Chondrocyte (in vitro differentiated cells): ENCODE data around the gene SDCBP2. TPM values are rescaled to one million over a fixed set of nuclear protein-coding genes. Genes with fewer than 3 reads are reported as not detected.

Source experiments
- DNase-seq: peaks from one replicate; pipeline ENCODE4 v3.0.0; 2021; ENCODE audit warnings: mixed read lengths, low spot score
- H3K27ac Mint-ChIP-seq: one replicate; pipeline ENCODE4 v1.8.0; 2021; ENCODE audit warnings: mild to moderate bottlenecking, moderate library complexity, mixed read lengths; ENCODE audit not compliant: unreplicated experiment
- H3K27me3 Mint-ChIP-seq: 2 replicates; pipeline ENCODE4 v1.8.0; 2021; ENCODE audit warnings: low read depth, mixed read lengths
- H3K36me3 Mint-ChIP-seq: 2 replicates; pipeline ENCODE4 v1.8.0; 2021; ENCODE audit warnings: low read depth, mixed read lengths
- H3K4me1 Mint-ChIP-seq: 2 replicates; pipeline ENCODE4 v1.8.0; 2021; ENCODE audit warnings: low read depth, mild to moderate bottlenecking, mixed read lengths
- H3K4me3 Mint-ChIP-seq: one replicate; pipeline ENCODE4 v1.8.0; 2021; ENCODE audit warnings: mild to moderate bottlenecking, moderate library complexity, mixed read lengths; ENCODE audit not compliant: unreplicated experiment
- H3K9me3 Mint-ChIP-seq: 2 replicates; pipeline ENCODE4 v1.8.0; 2021; ENCODE audit warnings: low read depth, mixed read lengths
- CTCF ChIP-seq: fragments of 200-600 bp; sonication (generic); IDR thresholded peaks from 2 replicates; pipeline ENCODE4 v1.5.0; 2021; ENCODE audit warnings: antibody characterized with exemption, mild to moderate bottlenecking, moderate library complexity
- total RNA-seq: library from RNA; stranded (reverse); gene quantifications from 3 replicates; pipeline ENCODE4 v1.2.1, GENCODE V29; 2021

Gene SDCBP2
- total RNA-seq, 1 donor from 2014 or later: 2.3 TPM

DNA sequence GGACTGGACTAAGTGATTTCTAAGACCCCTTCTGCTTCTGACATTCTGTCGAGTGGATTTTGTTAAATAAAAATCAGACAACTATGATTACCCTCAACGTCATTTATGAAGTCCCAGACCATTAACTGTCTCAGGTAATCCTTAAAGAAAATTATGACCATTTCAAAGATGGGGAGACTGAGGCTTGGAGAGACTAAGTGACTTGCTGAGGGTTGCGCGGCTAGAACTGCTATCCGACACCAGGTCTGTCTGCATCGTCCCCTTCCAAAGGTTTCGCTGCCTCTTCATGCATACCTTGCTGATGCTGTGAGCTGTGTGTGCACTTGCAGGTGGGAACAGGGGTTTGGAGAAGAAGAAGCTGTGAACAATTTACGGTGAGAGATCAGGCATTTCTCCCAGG is 59.7 kb downstream of the SDCBP2 start:
- DNase-seq: no peak
- Mint-ChIP-seq H3K4me3 (no peak overlapping the region), H3K9me3 (no peaks in the 10 kb centered on the region), H3K4me1 (peaks cover 26% of the 10 kb centered on the region), H3K27ac (no peak overlapping the region), H3K27me3 (no peaks in the 10 kb centered on the region), H3K36me3 (peaks cover 1% of the 10 kb centered on the region)
- no peak for TF ChIP-seq CTCF

GRCh38 chr20:1267809-1268374 is 61.0 kb downstream of the SDCBP2 start:
- no peak for DNase-seq
- Mint-ChIP-seq H3K27ac (no peak overlapping the region), H3K9me3 (no peaks in the 10 kb centered on the region), H3K4me1 (peaks cover 26% of the 10 kb centered on the region), H3K36me3 (peaks cover 1% of the 10 kb centered on the region), H3K27me3 (no peaks in the 10 kb centered on the region), H3K4me3 (no peak overlapping the region)
- no peak for TF ChIP-seq CTCF

DNA sequence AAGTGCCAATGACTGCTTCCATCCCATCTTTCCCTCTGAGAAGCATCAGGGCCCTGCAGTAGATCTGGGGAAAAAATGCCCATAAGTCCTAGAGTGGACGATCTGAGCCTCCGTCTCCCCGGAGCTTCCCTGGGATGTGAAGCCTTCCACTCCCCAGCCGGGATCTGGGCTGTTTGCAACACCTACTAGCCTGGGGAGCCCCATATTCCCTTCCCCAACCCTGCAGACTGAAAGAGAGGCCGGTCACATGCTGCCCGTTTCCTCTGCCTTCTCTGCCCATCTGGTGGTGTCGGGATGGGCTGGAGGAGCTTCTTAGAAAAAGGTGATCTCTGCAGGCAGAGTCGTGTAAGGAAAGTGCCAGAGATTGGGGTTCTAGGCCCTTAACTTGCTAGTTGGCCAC is 61.8 kb downstream of the SDCBP2 start:
- Mint-ChIP-seq H3K36me3 (peaks cover 1% of the 10 kb centered on the region), H3K4me1 (peaks cover 26% of the 10 kb centered on the region)
- TF ChIP-seq CTCF: no peak

GRCh38 chr20:1266167-1266973 is 62.6 kb downstream of the SDCBP2 start, which contains the start of gene SNPH:
Gene SNPH (plus strand): TSS chr20:1266294. CDS start chr20:1296240, 29,946 bp downstream.
- Mint-ChIP-seq H3K9me3 (no peaks in the 10 kb centered on the region), H3K36me3 (no peaks in the 10 kb centered on the region), H3K4me3 (peak within 1 kb of the TSS; percentile 72), H3K27me3 (no peaks in the 10 kb centered on the region), H3K4me1 (peaks cover 26% of the 10 kb centered on the region), H3K27ac (peak within 1 kb of the TSS; percentile 87)
- TF ChIP-seq CTCF: no peak
- no peak for DNase-seq

More for the DNA sequence above, 61.8 kb downstream of the SDCBP2 start:
- no peaks in the 10 kb centered on the region for H3K9me3 Mint-ChIP-seq
- no peak for DNase-seq
- no peak overlapping the region for H3K27ac Mint-ChIP-seq
- no peaks in the 10 kb centered on the region for H3K27me3 Mint-ChIP-seq
- H3K4me3 Mint-ChIP-seq: peak overlapping the region; percentile 72

- Mint-ChIP-seq H3K9me3 (no peaks in the 10 kb centered on the region), H3K27ac (peak overlapping the region; percentile 87), H3K4me3 (peak overlapping the region; percentile 72), H3K27me3 (peaks cover 2% of the 10 kb centered on the region), H3K4me1 (peaks cover 26% of the 10 kb centered on the region), H3K36me3 (no peaks in the 10 kb centered on the region)
- no peak for TF ChIP-seq CTCF
- no peak for DNase-seq
These were observed 63.1 kb downstream of the SDCBP2 start for GRCh38 chr20:1265916-1266166.
